Astrocyte of the hippocampus (primary cell): Measurements from ENCODE around the gene ADAMTS5.

Experiments
- DNase-seq: peaks from one replicate; pipeline ENCODE4 v3.0.0; 2011; ENCODE audit warnings: low read depth, low spot score

Gene ADAMTS5

GRCh38 chr21:26948194-26948593 lies 18.7 kb downstream of the ADAMTS5 start:
- DNase-seq = no peak

DNA sequence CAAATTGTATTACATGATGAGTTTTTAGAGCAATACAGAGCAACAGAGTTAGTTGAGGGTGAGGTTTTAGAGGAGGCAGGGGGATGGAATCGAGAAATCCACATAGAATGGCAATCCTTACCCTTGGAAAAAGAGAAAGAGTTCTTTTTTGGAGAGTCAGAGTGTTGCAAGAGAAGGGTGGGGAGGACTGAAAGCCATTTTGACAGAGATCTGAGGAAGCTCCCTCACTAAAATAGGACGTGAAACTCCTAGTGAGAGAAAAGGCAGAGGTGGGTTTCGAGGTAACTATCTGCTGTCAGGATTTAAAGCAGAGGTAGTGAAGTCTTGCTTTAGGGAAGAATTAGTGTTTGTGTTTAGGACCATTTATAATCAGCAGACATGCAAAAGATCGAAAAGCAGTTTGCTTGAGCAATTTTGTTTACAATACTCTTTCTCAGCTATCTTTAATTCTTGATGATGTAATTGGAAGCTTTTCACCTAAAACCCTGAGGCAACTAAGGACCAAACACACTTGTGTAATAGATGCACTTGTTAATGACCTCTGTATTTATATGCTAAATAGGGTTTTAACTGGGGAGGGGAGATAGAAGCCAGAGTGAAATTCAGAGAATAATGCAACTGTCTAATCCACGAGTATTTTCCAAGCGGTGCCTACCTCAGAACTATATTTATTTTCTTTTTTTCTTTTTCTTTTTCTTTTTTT lies 20.0 kb downstream of the ADAMTS5 start:
- DNase-seq = no peak

GRCh38 chr21:26945916-26946675 lies 20.8 kb downstream of the ADAMTS5 start:
- DNase-seq = peak; percentile 5

GRCh38 chr21:26943921-26944320 lies 23.0 kb downstream of the ADAMTS5 start:
- no peak for DNase-seq

DNA sequence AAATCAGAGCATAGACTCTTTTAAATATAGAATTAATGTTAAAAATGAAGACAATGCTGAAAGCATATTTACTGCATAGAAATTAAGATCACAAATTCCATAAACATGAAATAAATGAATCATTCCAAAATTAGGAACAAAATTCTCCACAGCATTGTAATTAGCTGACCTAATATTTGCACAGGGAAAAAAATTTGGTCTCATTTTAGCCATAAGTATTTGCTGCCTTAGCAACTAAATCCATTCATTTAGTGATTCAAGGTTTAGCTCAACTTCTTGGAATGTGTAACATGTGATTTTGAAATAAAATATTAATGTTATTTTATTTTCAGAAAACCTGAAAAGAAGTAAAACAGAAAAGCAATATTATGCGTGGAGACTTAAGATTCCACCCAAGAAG lies 25.5 kb downstream of the ADAMTS5 start:
- no peak for DNase-seq

GRCh38 chr21:26939601-26940111 lies 27.2 kb downstream of the ADAMTS5 start:
- peak; percentile 57 for DNase-seq

GRCh38 chr21:26936641-26937040 lies 30.2 kb downstream of the ADAMTS5 start:
- DNase-seq = no peak

- no peak for DNase-seq
Observed at GRCh38 chr21:26935977-26936376, 30.9 kb downstream of the ADAMTS5 start.

DNA sequence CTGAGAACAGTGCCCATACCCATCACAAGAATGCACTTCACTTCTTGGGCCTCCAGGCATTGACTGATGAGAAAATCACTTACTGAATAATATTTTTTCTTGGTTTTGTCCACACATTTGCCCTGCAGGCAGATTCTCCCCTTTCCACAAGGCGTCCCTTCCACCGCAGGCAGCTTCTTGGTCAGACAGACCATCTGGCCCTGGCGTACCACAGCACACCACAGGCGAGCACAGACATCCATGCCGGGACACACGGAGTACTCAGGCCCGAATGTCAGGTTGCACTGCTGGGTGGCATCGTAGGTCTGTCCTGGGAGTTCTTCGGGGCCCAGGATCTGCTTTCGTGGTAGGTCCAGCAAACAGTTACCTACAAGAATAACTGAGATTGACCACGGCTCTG lies 32.5 kb downstream of the ADAMTS5 start:
- DNase-seq = no peak

GRCh38 chr21:26933448-26933847 lies 33.4 kb downstream of the ADAMTS5 start:
- no peak for DNase-seq

- no peak for DNase-seq
Observed at GRCh38 chr21:26925636-26926035, 41.3 kb downstream of the ADAMTS5 start.

DNA sequence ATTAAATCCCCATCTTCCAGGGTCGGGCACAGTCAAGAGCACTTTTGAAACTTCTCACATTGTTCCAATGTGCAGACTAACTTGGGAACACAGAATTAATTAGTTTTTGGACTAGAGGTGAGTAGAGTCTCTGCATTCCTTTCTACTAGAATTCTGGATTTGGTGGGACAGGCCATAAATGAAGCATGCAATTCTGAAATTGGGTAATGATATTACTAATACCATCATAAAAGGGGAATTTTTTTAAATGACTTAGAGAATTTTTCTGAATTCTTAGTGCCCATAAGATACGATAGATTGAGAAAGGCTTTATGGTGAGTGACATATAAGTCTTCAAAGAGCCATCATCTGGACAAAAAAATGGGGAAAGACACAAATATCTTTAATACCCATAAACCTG lies 41.8 kb downstream of the ADAMTS5 start:
- no peak for DNase-seq

DNA sequence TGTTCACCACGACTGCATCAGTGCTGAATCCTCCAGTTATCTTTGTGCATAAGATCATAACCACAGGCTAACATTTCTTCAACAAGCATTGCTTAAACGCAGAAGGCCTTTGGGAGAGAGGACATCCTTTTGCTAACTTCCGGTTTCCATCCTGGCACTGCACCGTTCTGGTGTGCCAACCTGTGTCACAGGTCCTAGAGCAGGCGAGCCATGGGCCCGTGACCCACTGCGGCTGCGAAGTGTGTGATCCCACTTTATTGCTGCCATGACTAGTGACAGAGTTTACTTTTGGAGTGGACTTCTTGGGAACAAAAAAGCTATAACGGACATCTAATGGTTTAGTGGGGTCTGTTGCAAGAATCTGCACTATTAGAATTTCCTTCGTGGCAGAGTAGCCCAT lies 42.9 kb downstream of the ADAMTS5 start:
- DNase-seq = no peak

- no peak for DNase-seq
Observed at GRCh38 chr21:26920055-26920454, 46.8 kb downstream of the ADAMTS5 start.

DNA sequence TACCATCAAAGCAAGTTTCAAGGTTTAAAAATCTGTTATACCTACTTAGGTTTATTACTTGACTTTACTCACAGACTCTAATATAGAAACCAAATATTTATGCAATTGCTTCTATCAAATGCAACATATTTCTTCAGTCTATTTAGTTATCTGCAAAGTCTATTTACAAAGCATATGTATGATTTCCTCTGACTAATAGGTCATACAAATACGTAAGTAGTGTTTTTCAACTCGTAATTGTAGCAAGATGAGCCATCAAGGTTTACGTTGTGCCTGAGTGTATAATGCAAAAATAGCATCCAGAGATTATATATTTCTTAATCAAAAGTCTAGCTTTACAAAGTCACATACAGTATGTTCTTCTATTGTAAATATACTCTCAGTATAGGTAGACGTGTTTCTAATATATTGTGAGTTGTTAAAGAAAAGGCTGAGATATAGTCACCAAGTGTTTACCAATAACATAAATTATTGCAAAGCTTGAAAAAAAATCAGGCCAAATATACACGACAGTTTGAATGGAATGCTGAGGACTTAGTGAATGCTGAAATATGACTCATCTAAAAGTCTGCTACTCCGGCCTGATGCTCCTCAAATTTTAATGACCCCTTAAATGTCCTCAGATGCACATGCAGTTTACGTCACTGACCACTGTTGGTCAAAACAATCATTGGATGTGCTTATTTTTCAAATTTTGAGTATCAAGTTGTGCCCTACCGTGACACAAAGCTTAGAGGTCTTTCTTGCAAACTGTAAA lies 48.4 kb downstream of the ADAMTS5 start:
- no peak for DNase-seq

DNA sequence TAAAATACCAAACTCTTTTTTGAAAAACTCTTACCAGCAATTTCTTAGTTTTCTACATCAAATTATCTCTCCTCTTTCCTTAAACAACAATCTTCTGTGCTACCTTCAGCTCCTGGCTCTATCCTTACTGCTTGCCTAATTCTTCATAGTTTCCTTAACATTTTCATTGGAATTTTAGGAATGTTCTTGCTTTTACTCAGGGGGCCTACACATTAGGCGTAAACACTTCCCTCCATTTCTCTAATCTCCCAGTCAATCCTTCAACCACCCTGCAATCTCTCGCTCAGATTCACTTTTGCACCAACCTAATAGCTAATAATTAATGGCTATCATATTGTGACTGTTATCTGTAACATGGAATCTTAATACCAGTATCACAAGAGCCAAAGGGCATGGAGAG lies 50.1 kb downstream of the ADAMTS5 start:
- DNase-seq = no peak

DNA sequence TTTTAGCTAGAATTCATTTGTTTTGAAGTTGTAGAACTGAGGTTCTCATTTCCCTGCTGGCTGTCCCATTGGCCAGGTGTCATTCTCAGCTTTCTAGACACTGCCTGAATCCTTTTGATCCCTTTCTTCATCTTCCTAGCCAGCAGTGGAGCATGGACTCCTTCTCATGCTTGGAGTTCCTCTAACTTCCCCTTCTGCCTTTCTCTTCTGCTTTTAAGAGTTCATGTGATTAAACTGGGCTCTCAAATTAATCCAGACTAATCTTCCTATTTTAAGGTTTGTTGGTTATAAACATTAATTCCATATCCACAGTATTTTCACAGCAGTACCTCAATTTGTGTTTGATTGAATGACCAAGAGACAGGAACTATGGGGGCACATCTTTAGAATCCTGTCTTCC lies 52.3 kb downstream of the ADAMTS5 start:
- DNase-seq = no peak

DNA sequence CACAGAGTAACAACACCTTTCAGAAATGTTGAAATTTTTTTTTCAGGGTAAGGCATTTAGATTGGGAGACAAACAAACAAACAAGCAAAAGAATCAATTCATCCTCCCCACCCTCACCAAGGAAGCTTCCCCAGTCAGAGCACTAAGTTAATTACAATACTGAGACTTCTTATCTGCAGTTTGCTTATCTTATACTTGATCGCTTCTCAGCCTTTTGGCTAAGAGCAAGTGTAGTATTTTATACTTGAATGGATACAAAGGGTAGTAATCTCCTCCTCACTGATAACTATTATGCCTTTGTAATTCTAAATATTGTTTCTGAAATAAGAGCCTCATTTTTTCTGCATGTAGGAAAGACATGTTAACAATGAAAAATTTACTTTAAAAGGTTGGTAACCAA lies 54.4 kb downstream of the ADAMTS5 start:
- no peak for DNase-seq

GRCh38 chr21:26909972-26910371 lies 56.9 kb downstream of the ADAMTS5 start:
- DNase-seq = peak; percentile 23

GRCh38 chr21:26900980-26901379 lies 65.9 kb downstream of the ADAMTS5 start:
- DNase-seq = no peak

DNA sequence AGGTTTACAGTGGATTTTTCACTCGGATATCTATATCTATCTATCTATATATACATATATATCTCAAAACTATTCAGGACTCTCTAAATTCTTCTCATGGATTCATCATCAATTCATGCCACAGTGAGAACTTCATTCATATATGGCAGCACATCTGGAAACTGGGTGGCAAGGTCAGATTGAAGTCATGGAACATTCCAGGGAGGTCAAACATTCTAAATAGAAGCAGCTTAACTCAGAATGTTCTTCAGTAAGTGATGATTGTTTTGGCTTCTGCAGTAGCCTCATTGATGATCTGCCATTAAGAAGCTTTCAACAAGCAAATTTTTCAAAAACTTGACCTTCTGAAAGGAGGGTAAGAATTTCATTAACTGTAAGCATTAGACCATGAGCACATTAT lies 74.7 kb downstream of the ADAMTS5 start:
- DNase-seq = no peak

- peak; percentile 4 for DNase-seq
Observed at GRCh38 chr21:26888931-26889330, 78.0 kb downstream of the ADAMTS5 start.
